GM12864 (cell line): ENCODE results near the gene ZSCAN5A.
"Not testable (repeated sequence)": the region's sequence is repeated elsewhere in the genome, so short reads cannot be mapped to it uniquely, and the experiment has no call there.

Experiments
- DNase-seq: peaks from one replicate; pipeline ENCODE4 v3.0.0-alpha.2; 2011; ENCODE audit warnings: low read depth
- H3K4me3 ChIP-seq: 2 replicates; pipeline ENCODE4 v1.5.1; 2011; ENCODE audit warnings: mild to moderate bottlenecking, low read depth, low read length, control low read depth
- TF ChIP-seq, protein P1 (sequence below): IDR thresholded peaks from 2 replicates; pipeline ENCODE4 v1.5.1; 2011; ENCODE audit warnings: low read depth, mild to moderate bottlenecking, moderate library complexity, low read length, control low read depth, inconsistent platforms; ENCODE audit errors: missing control alignments

Gene ZSCAN5A

DNA sequence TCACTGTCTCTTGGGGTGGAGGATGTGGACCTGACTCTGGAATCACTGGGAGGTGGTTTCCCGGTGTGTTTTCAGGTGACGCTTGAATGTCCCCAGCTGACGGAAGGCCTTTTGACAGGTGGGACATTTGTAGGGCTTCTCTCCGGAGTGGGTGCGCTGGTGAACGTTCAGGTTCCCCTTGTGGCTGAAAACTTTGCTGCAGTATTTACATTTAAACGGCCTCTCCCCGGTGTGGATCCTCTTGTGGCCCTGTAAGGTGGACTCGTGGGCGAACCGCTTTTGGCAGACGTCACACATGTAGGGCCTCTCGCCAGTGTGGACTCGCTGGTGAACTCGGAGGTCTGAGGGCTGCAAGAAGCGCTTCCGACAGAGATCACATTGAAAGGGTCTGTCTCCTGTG is 124.9 kb downstream of the ZSCAN5A start:
- TF ChIP-seq, protein P1, sequence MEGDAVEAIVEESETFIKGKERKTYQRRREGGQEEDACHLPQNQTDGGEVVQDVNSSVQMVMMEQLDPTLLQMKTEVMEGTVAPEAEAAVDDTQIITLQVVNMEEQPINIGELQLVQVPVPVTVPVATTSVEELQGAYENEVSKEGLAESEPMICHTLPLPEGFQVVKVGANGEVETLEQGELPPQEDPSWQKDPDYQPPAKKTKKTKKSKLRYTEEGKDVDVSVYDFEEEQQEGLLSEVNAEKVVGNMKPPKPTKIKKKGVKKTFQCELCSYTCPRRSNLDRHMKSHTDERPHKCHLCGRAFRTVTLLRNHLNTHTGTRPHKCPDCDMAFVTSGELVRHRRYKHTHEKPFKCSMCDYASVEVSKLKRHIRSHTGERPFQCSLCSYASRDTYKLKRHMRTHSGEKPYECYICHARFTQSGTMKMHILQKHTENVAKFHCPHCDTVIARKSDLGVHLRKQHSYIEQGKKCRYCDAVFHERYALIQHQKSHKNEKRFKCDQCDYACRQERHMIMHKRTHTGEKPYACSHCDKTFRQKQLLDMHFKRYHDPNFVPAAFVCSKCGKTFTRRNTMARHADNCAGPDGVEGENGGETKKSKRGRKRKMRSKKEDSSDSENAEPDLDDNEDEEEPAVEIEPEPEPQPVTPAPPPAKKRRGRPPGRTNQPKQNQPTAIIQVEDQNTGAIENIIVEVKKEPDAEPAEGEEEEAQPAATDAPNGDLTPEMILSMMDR: peak; percentile 34
- no peak for DNase-seq
- no peak overlapping the region for H3K4me3 ChIP-seq

DNA sequence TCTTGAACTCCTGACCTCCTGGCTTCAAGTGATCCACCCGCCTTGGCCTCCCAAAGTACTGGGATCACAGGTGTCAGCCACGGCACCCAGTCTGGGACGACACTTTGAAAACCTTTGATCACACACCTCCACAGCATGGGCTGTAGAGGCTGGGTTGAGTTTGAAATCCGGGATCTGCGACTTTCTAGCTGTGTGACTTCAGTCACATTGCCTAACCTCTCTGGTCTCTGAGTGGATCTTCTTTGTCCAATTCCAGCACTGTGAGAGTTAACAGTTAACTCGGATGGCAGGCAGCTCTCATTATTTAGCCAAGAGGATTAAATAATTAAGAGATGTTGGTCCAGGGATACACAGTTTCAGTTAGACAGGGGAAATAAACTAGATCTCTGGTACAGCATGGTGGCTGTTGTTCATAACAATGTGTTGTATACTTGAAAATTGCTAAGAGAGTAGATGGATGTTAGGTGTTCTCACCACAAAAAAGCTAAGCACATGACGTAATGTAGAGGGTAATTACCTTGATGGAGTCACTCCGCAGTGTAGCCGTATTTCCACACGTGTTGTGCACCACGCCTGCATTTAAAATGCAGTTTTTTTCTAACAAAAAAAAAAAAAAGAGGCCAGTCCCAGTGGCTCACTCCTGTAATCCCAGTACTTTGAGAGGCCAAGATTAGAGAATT is 136.9 kb downstream of the ZSCAN5A start:
- DNase-seq: no peak
- no peak overlapping the region for H3K4me3 ChIP-seq
- TF ChIP-seq, protein P1: no peak

DNA sequence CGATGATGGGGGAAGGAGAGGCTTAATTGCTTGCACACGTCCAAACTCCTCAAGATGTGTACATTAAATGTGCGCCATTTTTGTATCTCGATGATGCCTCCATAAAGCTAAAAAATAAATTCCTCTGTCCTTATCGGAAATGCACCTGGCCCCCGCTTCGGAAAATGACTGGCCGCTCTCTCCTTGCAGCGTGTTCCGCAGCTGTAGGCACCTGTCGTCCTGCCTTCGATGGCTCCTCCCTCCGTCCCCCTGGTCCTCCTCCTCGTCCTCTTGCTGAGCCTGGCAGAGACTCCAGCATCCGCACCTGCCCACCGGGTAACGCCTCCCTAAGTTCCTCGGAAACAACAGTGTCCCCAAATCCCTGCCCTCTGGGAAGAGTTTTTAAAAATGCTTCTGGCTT is 137.8 kb downstream of the ZSCAN5A start:
- H3K4me3 ChIP-seq: no peak overlapping the region
- TF ChIP-seq, protein P1: no peak
- DNase-seq: no peak

DNA sequence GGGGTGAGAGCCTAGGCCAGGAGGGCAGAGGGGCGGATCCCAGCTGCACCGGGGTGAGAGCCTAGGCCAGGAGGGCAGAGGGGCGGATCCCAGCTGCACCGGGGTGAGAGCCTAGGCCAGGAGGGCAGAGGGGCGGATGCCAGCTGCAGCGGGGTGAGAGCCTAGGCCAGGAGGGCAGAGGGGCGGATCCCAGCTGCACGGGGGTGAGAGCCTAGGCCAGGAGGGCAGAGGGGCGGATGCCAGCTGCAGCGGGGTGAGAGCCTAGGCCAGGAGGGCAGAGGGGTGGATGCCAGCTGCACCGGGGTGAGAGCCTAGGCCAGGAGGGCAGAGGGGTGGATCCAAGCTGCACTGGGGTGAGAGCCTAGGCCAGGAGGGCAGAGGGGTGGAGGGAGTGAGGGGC is 138.3 kb downstream of the ZSCAN5A start:
- H3K4me3 ChIP-seq, DNase-seq: not testable (repeated sequence)

DNA sequence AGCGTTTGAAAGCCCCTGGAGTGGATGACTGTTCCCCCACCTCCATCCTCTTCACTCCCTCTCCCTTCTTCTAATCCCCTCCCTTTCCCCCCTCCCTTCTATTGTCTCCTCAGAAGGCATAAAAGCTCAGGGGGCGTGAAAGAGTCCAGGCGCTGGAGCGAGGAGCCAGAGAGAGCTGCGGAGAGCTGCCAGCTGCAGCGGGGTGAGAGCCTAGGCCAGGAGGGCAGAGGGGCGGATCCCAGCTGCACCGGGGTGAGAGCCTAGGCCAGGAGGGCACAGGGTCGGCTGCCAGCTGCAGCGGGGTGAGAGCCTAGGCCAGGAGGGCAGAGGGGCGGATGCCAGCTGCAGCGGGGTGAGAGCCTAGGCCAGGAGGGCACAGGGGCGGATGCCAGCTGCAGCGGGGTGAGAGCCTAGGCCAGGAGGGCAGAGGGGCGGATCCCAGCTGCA is 138.8 kb downstream of the ZSCAN5A start, which contains the start of gene GALP:
Gene GALP, plus strand, starts transcription at position 148 of the 447 bp plus-strand sequence. CDS start 1,101 bp downstream, outside the sequence.
- DNase-seq: not testable (repeated sequence)

DNA sequence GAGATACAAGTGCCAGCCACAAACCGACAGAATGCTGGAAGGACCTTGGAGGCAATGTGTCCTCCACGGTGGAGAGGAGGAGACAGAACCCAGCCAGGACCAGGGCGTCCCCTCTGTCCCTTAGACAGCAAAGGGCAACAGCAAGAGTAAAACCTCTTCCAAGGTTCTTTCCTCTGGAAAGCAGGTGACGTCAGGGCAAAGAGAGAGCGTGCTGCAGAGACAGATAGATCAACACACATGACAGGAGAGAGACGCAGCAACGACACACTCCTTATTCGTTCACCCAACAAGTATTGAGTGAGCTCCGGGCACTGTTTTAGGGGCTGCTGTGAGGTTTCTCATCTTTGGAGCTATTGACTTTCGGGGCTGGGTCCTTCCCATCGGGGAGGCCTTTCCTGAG is 140.1 kb downstream of the ZSCAN5A start:
- H3K4me3 ChIP-seq: no peak overlapping the region
- TF ChIP-seq, protein P1: no peak
- DNase-seq: no peak

More for the DNA sequence above, 138.8 kb downstream of the ZSCAN5A start, which contains the start of gene GALP:
- not testable (repeated sequence) for H3K4me3 ChIP-seq

DNA sequence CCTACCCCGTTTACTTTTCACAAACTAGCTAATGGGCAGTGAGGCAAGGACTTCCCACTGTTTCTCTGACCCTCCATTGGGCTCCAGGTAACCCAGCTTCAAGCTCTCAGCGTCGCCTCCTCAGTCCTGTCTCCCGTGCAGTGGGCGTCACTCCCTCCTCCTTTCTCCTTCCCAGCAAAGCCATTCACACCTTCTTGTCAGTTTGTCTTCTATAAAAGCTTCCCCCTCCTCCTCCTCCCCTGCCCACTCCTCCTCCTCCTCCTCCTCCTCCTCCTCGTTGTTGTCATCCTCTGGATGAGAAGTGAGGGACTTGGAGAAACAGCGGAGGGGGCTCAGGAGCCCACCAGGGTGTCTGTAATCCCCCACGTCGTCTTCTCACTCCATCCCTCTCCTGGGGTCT is 140.6 kb downstream of the ZSCAN5A start:
- DNase-seq: no peak
- TF ChIP-seq, protein P1: no peak
- no peak overlapping the region for H3K4me3 ChIP-seq
